SKM-1 (cell line): Measurements from ENCODE around the gene ZNF761.
"Not testable (repeated sequence)": the region's sequence is repeated elsewhere in the genome, so short reads cannot be mapped to it uniquely, and the experiment has no call there.

Source experiments
- DNase-seq: peaks from one replicate; lab custom pipeline; 2025; ENCODE audit not compliant: unreplicated experiment; lab: John Stamatoyannopoulos, UW

ZNF761 gene

GRCh38 chr19:53431399-53432087, at the start of gene ZNF761:
ZNF761 (plus strand) TSS chr19:53431984; CDS start chr19:53447269, 15,285 bp downstream.
- DNase-seq, result peak; percentile 49

GRCh38 chr19:53388168-53388567, 43.6 kb upstream of the ZNF761 start:
- no peak for DNase-seq

- no peak for DNase-seq
Observed at GRCh38 chr19:53388904-53389303, 42.9 kb upstream of the ZNF761 start.

DNA sequence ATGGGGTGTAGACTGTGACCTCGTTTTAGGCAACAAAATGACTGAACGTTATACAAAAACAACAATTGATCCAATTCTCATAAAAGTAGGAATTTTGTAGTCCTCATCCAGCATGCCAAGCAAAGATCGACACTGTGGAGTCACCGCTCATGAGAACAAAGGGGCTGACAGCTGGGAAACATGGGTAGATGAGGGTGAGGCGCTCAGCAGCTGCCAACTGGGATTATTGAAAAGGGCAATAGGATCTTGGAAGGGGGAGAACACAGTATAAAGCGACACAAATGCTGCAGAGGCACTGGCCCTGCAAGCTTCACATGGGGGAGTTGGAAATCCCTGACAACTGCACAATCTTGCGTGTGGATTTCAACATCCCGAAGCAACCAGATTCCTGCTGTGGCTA, 42.2 kb upstream of the ZNF761 start:
- DNase-seq, result no peak

- no peak for DNase-seq
Observed at GRCh38 chr19:53389978-53390377, 41.8 kb upstream of the ZNF761 start.

DNA sequence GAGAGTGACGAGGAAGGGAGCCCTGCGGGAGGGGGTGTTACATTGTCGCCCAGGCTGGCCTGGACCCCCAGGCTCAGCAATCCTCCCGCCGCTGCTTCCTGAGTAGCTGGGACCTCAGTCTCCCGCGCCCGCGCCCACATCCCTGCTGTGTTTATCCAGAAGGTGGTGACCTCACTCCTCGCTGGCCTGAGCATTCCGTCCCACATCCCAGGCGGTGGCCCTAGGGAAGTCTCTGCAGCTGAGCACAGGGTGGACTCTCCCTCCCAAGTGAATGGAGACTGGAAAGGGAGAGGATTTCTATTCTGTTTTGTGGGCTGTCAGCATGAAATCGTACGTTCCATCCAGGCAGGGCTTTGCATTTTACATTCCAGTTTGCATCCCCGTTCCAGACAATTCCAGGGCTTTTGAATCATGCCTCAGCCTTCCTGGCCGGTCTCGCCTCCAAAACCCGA, 37.2 kb upstream of the ZNF761 start:
- no peak for DNase-seq

- peak; percentile 43 for DNase-seq
Observed at GRCh38 chr19:53394974-53395839, 36.6 kb upstream of the ZNF761 start, which contains the start of gene ZNF765. ZNF765 (plus strand) TSS chr19:53395149; CDS start chr19:53398016, 2,867 bp downstream.

- DNase-seq, result not testable (repeated sequence)
Observed at GRCh38 chr19:53395840-53396524, 35.8 kb upstream of the ZNF761 start.

- no peak for DNase-seq
Observed at GRCh38 chr19:53396525-53396868, 35.3 kb upstream of the ZNF761 start.

- not testable (repeated sequence) for DNase-seq
Observed at GRCh38 chr19:53397918-53398317, 33.9 kb upstream of the ZNF761 start.

- DNase-seq, result no peak
Observed at GRCh38 chr19:53409505-53410204, 22.1 kb upstream of the ZNF761 start.

- DNase-seq, result not testable (repeated sequence)
Observed at GRCh38 chr19:53420520-53421315, 11.1 kb upstream of the ZNF761 start.

DNA sequence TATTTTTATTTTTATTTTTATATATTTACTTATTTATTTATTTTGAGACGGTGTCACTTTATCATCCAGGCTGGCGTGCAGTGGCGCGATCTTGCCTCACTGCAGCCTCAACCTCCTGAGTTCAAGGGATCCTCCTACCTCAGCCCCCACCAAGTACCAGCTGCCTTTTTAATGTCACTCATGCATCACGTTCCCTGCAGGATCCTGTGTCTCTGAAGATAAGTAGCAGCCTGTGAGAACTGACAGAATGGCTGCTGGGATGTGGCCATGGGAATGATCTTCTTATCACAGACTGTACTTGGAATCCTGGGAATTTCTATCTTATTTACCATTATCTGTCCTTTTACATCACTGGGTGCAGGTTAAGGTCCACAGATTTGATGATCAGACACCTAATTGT, 9.2 kb upstream of the ZNF761 start:
- DNase-seq, result no peak

GRCh38 chr19:53423074-53423473, 8.7 kb upstream of the ZNF761 start:
- not testable (repeated sequence) for DNase-seq

- not testable (repeated sequence) for DNase-seq
Observed at GRCh38 chr19:53423680-53424079, 8.1 kb upstream of the ZNF761 start.

DNA sequence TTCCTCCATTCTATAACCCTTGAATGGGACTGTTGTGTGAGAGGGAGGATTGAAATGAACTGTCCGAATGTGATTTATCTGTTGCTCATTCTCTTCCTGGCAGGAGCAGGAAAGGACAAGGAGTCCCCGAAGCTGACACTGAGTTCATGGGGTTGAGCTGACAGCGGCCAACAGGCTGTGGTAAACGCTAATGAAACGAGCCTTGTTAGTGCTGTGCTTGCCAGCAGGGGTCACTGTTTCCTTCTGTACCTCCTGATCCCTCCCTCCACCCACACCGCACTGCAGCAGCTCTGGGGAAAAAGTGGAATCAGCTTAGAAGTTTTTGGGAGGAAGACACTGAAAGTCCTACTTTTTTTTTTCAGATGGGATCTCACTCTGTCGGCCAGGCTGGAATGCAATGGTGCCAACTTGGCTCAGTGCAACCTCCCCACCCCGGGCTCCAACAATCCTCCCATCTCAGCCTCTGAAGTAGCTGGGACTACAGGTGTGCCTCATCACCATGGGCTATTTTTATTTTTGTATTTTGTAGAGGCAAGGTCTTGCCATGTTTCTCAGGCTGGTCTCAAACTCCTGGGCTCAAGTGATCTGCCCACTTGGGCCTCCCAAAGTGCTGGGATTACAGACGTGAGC, 6.7 kb upstream of the ZNF761 start:
- DNase-seq, result peak; percentile 0

- no peak for DNase-seq
Observed at GRCh38 chr19:53432088-53432661, 391 bp downstream of the ZNF761 start.

DNA sequence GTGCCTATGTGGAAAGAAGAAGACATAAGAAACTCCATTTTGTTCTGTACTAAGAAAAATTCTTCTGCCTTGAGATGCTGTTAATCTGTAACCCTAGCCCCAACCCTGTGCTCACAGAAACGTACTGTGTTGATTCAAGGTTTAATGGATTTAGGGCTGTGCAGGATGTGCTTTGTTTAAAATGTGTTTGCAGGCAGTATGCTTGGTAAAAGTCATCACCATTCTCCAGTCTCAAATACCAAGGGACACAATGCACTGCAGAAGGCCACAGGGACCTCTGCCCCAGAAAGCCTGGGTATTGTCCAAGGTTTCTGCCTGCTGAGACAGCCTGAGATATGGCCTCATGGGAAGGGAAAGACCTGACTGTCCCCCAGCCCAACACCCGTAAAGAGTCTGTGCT, 12.0 kb downstream of the ZNF761 start:
- not testable (repeated sequence) for DNase-seq

- not testable (repeated sequence) for DNase-seq
Observed at GRCh38 chr19:53447196-53447595, 15.4 kb downstream of the ZNF761 start.
